ENCODE results near the gene GAS2L2. TPM values are rescaled to one million over a fixed set of nuclear protein-coding genes. Genes with fewer than 3 reads are reported as not detected.

The GAS2L2 gene
- not detected in 2 replicates for total RNA-seq

GRCh38 chr17:35752945-35753764, at the start of gene GAS2L2:
GAS2L2 (minus strand) TSS chr17:35753239; CDS start chr17:35752850, 389 bp downstream.
- Mint-ChIP-seq H3K9me3 (no peaks in the 10 kb centered on the region), H3K27me3 (peaks cover 40% of the 10 kb centered on the region), H3K4me3 (no peak within 1 kb of the TSS), H3K36me3 (ENCODE audit: low read depth) (no peaks in the 10 kb centered on the region), H3K27ac (no peak within 1 kb of the TSS), H3K4me1 (peaks cover 16% of the 10 kb centered on the region)
- no peak for DNase-seq
- intact Hi-C loops (cut with micrococcal nuclease), result no loop called here

DNA sequence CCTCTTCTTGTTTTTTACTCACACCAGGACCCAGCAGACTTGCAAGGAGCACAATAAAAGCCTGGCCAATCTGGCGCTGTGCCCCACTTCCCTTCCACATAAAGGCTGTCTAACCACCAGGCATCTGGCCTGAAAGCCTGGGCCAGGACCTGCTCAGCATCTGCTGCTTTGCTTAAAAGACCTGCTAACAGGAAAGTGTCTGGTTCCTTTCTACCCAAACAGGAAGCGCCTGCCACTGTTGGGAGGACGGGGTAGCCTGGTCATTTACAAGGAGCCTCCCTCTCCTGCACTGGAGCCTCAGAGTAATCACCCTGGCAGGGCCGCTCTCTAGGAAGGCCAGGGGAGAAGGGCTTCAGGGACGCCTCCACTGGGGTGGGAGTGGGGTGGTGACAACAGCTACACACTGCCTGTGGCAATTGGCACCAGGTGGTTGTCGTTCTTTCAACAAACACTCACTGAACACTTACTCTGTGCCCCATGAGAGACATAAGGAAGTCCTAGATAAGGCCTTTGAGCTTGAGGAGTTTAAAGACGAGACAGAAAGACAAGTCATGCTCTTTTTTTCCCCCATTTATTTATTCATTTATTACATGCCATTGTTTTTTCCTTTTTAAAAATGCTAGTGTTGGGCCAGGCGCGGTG, 48.7 kb upstream of the GAS2L2 start:
- no peak overlapping the region for H3K4me3 Mint-ChIP-seq
- peak overlapping the region; percentile 11 for H3K27ac Mint-ChIP-seq
- no peaks in the 10 kb centered on the region for H3K9me3 Mint-ChIP-seq
- peaks cover 17% of the 10 kb centered on the region for H3K4me1 Mint-ChIP-seq
- H3K36me3 Mint-ChIP-seq (ENCODE audit: low read depth), result no peaks in the 10 kb centered on the region
- H3K27me3 Mint-ChIP-seq, result peaks cover 23% of the 10 kb centered on the region
- DNase-seq, result peak; percentile 70
- intact Hi-C loops (cut with micrococcal nuclease), result loop anchor here (10.0 kb wide), 1 partner anchor 557 kb away; the partner anchor contains the start of gene SLFN5

DNA sequence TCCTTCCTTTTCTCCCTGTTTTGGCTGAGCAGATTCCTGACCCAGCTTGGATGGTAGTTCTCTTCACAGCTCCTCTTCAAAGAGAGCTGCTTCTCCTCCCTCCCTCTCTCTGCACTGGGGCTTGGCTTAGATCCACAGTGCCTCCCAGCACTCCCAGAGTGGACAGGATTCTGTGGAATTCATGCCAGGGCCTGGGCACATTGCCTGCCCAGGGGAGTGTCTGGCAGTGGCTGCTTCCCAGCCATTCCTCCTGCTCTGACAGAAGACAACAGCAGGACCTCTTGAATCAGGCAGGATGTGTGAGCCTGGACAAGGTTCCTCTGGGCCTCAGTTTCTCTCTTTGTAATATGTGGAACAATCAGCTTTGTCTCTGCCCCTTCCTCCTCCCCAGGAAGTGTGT, 46.9 kb upstream of the GAS2L2 start:
- no peak overlapping the region for H3K4me3 Mint-ChIP-seq
- H3K27me3 Mint-ChIP-seq, result peaks cover 35% of the 10 kb centered on the region
- DNase-seq, result no peak
- peaks cover 20% of the 10 kb centered on the region for H3K4me1 Mint-ChIP-seq
- intact Hi-C loops (cut with micrococcal nuclease), result loop anchor here (10.0 kb wide), 1 partner anchor 555 kb away; the partner anchor contains the start of gene SLFN5
- H3K27ac Mint-ChIP-seq, result no peak overlapping the region
- H3K9me3 Mint-ChIP-seq, result no peaks in the 10 kb centered on the region
- H3K36me3 Mint-ChIP-seq (ENCODE audit: low read depth), result no peaks in the 10 kb centered on the region

DNA sequence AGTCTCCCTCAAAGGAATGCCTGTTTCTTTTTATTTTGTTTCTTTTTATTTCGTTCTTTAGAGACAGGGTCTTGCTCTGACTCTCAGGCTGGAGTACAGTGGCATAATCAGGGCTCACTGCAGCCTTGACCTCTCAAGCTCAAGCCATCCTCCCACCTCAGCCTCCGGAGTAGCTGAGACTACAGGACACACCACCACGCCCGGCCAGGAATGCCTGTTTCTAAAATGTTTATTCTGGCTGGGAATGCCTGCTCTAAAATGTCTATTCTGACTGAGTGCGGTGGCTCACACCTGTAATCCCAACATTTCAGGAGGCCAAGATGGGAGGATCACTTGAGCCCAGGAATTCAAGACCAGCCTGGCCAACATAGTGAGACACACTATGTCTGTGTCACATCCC, 44.9 kb upstream of the GAS2L2 start:
- no peaks in the 10 kb centered on the region for H3K9me3 Mint-ChIP-seq
- peaks cover 53% of the 10 kb centered on the region for H3K27me3 Mint-ChIP-seq
- no peak overlapping the region for H3K4me3 Mint-ChIP-seq
- intact Hi-C loops (cut with micrococcal nuclease), result no loop called here
- no peaks in the 10 kb centered on the region for H3K36me3 Mint-ChIP-seq (ENCODE audit: low read depth)
- peaks cover 19% of the 10 kb centered on the region for H3K4me1 Mint-ChIP-seq
- no peak for DNase-seq
- no peak overlapping the region for H3K27ac Mint-ChIP-seq

GRCh38 chr17:35797370-35797769, 44.3 kb upstream of the GAS2L2 start:
- no peaks in the 10 kb centered on the region for H3K9me3 Mint-ChIP-seq
- DNase-seq, result no peak

GRCh38 chr17:35796942-35797341, 43.9 kb upstream of the GAS2L2 start:
- peaks cover 63% of the 10 kb centered on the region for H3K27me3 Mint-ChIP-seq
- no peak overlapping the region for H3K27ac Mint-ChIP-seq
- H3K4me3 Mint-ChIP-seq, result no peak overlapping the region
- H3K4me1 Mint-ChIP-seq, result peaks cover 18% of the 10 kb centered on the region
- intact Hi-C loops (cut with micrococcal nuclease), result no loop called here
- H3K9me3 Mint-ChIP-seq, result no peaks in the 10 kb centered on the region
- H3K36me3 Mint-ChIP-seq (ENCODE audit: low read depth), result no peaks in the 10 kb centered on the region
- no peak for DNase-seq

More at GRCh38 chr17:35797370-35797769, 44.3 kb upstream of the GAS2L2 start:
- H3K27me3 Mint-ChIP-seq, result peaks cover 59% of the 10 kb centered on the region
- no peak overlapping the region for H3K27ac Mint-ChIP-seq
- no peaks in the 10 kb centered on the region for H3K36me3 Mint-ChIP-seq (ENCODE audit: low read depth)
- H3K4me1 Mint-ChIP-seq, result peaks cover 18% of the 10 kb centered on the region
- intact Hi-C loops (cut with micrococcal nuclease), result no loop called here
- H3K4me3 Mint-ChIP-seq, result no peak overlapping the region

DNA sequence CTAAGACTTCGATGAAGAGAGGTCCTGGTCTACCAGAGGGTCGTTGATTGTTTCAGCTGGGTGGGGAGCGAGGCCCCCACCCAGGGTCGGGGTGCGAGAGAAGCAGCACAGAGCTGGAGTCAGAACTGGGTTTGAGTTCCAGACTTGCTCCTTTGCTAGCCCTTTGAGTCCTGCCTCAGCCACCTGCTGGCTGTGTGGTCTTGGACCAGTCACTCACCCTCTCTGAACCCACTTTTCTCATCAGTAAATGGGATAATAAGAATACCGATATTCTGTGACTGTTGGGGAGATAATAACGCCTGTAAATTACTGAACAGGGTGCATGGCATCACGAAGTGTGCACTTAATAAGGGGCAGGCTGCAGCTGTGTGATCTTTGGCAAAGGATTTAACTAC, 42.8 kb upstream of the GAS2L2 start:
- H3K27me3 Mint-ChIP-seq, result peaks cover 70% of the 10 kb centered on the region
- no peaks in the 10 kb centered on the region for H3K9me3 Mint-ChIP-seq
- H3K4me3 Mint-ChIP-seq, result peak overlapping the region; percentile 82

DNA sequence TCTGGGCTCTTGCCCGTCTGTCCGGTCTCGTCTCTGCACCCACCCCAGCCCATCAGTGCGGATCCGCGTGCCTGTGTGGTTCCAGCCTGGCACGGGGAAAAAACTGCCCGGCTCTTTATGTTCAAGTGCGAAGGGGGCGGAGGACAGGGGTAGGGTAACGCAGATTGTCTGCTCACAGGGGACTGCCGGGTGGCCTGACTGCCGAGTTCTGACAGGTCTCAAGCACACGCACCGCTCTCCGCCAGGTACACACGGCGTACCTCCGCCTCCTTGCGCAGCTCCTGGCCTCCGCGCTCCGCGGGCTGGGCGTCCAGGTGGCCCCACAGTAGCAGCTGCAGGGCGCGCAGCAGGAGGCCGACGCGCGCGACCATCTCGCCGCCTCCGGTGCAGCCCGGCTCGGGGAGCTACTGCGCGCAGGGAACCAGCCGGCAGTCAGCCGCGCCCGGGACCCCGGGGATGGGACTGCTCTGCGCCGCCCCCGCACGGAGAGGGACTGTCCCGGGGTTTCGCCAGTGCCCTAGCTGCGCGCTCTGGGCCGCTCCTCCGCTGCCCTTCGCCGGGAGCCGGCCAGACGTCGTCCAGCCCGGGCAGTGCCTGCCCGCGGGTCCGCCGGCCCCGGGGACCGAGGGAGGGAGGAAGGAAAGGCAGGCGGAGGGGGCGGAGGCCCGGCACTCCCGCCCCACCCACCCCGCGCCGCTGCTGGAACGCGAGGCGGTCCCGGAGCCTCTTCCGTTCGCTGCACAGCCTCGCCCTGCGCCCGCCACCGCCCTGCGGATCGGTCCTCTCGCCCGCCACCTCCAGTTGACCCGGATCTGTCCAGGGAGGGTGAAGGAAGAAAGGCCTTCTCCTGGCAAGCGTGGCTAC, 42.2 kb upstream of the GAS2L2 start, which contains the start of gene MMP28:
MMP28 (minus strand) TSS at position 635 of the 864 bp plus-strand sequence; CDS start at position 371, 264 bp downstream.
- no peaks in the 10 kb centered on the region for H3K36me3 Mint-ChIP-seq (ENCODE audit: low read depth)

More for the DNA sequence above, 42.8 kb upstream of the GAS2L2 start:
- Mint-ChIP-seq H3K27ac (no peak overlapping the region), H3K36me3 (ENCODE audit: low read depth) (no peaks in the 10 kb centered on the region), H3K4me1 (peaks cover 12% of the 10 kb centered on the region)
- intact Hi-C loops (cut with micrococcal nuclease), result no loop called here
- DNase-seq, result no peak

GRCh38 chr17:35793257-35793656, 40.2 kb upstream of the GAS2L2 start:
- no peak for DNase-seq
- H3K9me3 Mint-ChIP-seq, result no peaks in the 10 kb centered on the region
- intact Hi-C loops (cut with micrococcal nuclease), result no loop called here
- H3K4me1 Mint-ChIP-seq, result peaks cover 15% of the 10 kb centered on the region
- H3K27ac Mint-ChIP-seq, result no peak overlapping the region
- H3K36me3 Mint-ChIP-seq (ENCODE audit: low read depth), result no peaks in the 10 kb centered on the region
- H3K27me3 Mint-ChIP-seq, result peaks cover 79% of the 10 kb centered on the region
- H3K4me3 Mint-ChIP-seq, result no peak overlapping the region

More for the DNA sequence above, 42.2 kb upstream of the GAS2L2 start, which contains the start of gene MMP28:
- Mint-ChIP-seq H3K4me1 (peaks cover 12% of the 10 kb centered on the region), H3K9me3 (no peaks in the 10 kb centered on the region), H3K27me3 (peaks cover 75% of the 10 kb centered on the region), H3K27ac (no peak within 1 kb of the TSS), H3K4me3 (peak within 1 kb of the TSS; percentile 82)
- DNase-seq, result peak; percentile 81
- intact Hi-C loops (cut with micrococcal nuclease), result no loop called here

GRCh38 chr17:35791681-35792350, 38.8 kb upstream of the GAS2L2 start:
- H3K36me3 Mint-ChIP-seq (ENCODE audit: low read depth), result no peaks in the 10 kb centered on the region

DNA sequence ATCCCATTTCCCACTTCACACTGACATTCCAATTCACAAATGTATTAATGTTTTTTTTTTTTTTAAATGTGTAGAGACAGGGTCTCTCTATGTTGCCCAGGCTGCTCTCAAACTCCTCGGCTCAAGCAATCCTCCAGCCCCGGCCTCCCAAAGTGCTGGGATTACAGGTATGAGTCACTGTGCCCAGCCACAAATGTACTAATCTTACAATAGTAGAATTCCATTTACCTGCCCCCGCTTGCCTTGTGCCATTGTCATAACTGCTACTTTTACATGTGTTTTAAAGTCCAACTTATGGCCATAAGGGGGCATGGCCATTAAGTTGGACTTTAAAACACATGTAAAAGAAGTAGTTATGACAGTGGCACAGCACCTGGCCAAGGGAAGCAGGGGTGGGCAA, 37.8 kb upstream of the GAS2L2 start:
- Mint-ChIP-seq H3K27ac (no peak overlapping the region), H3K36me3 (ENCODE audit: low read depth) (no peaks in the 10 kb centered on the region), H3K27me3 (peaks cover 75% of the 10 kb centered on the region)

More at GRCh38 chr17:35791681-35792350, 38.8 kb upstream of the GAS2L2 start:
- H3K27me3 Mint-ChIP-seq, result peaks cover 78% of the 10 kb centered on the region
- H3K9me3 Mint-ChIP-seq, result no peaks in the 10 kb centered on the region
- H3K4me3 Mint-ChIP-seq, result no peak overlapping the region
- intact Hi-C loops (cut with micrococcal nuclease), result no loop called here
- peaks cover 15% of the 10 kb centered on the region for H3K4me1 Mint-ChIP-seq
- DNase-seq, result no peak
- H3K27ac Mint-ChIP-seq, result no peak overlapping the region

GRCh38 chr17:35788477-35789368, 35.7 kb upstream of the GAS2L2 start:
- no peak overlapping the region for H3K4me3 Mint-ChIP-seq
- H3K27ac Mint-ChIP-seq, result no peak overlapping the region
- intact Hi-C loops (cut with micrococcal nuclease), result no loop called here
- no peaks in the 10 kb centered on the region for H3K36me3 Mint-ChIP-seq (ENCODE audit: low read depth)
- DNase-seq, result no peak
- H3K4me1 Mint-ChIP-seq, result peaks cover 3% of the 10 kb centered on the region
- peaks cover 60% of the 10 kb centered on the region for H3K27me3 Mint-ChIP-seq
- H3K9me3 Mint-ChIP-seq, result no peaks in the 10 kb centered on the region

More for the DNA sequence above, 37.8 kb upstream of the GAS2L2 start:
- intact Hi-C loops (cut with micrococcal nuclease), result no loop called here
- DNase-seq, result no peak
- no peaks in the 10 kb centered on the region for H3K9me3 Mint-ChIP-seq
- H3K4me1 Mint-ChIP-seq, result peaks cover 11% of the 10 kb centered on the region
- H3K4me3 Mint-ChIP-seq, result no peak overlapping the region

Measured in activated CD4-positive, alpha-beta T cell treated with anti-CD3 and anti-CD28 coated beads, Interleukin-2, amount 10 ng/mL, durations not matched to agents 24 days and 14 days (primary cell).